Ascending aorta (tissue), 2 donors: ENCODE measurements around the gene OR4F15. TPM values are rescaled to one million over a fixed set of nuclear protein-coding genes. Genes with fewer than 3 reads are reported as not detected.
"Not testable (repeated sequence)": the region's sequence is repeated elsewhere in the genome, so short reads cannot be mapped to it uniquely, and the experiment has no call there.

Experiments
- DNase-seq, 2 donors: peaks; one replicate each; pipeline ENCODE4 v3.0.0-alpha.2; 2019; ENCODE audit warnings: low spot score in 2 of 2
- H3K27ac ChIP-seq, 2 donors: fragments of 200-600 bp; sonication (generic); one replicate each; pipeline ENCODE4 v1.5.1; 2016 to 2017; ENCODE audit warnings: mild to moderate bottlenecking in 1 of 2
- H3K27me3 ChIP-seq: fragments of 200-600 bp; sonication (generic); one replicate; pipeline ENCODE4 v1.5.1; 2017
- H3K36me3 ChIP-seq, 2 donors: fragments of 200-600 bp; sonication (generic); one replicate each; pipeline ENCODE4 v1.5.1; 2016
- H3K4me1 ChIP-seq, 2 donors: fragments of 200-600 bp; sonication (generic); one replicate each; pipeline ENCODE4 v1.5.1; 2016 to 2017; ENCODE audit warnings: mild to moderate bottlenecking in 1 of 2
- H3K4me3 ChIP-seq, 2 donors: fragments of 200-600 bp; sonication (generic); one replicate each; pipeline ENCODE4 v1.5.1; 2016 to 2017; ENCODE audit warnings: mild to moderate bottlenecking in 1 of 2
- H3K9me3 ChIP-seq, 2 donors: fragments of 200-600 bp; sonication (generic); one replicate each; pipeline ENCODE4 v1.5.1; 2016
- CTCF ChIP-seq, 3 experiments: fragments of 200-600 bp in 2 of 3; fragments of 450-650 bp in 1 of 3; sonication (generic) in 2 of 3; IDR thresholded peaks; one replicate each; pipeline ENCODE4 v1.5.1; 2016 to 2019; ENCODE audit warnings: antibody characterized with exemption in 3 of 3, mild to moderate bottlenecking in 1 of 3, moderate library complexity in 1 of 3
- intact Hi-C: fragments of 100-400 bp; cut with DNase I; formaldehyde crosslinking; loops from one replicate; pipeline ENCODE4 v1.15.1; 2023
- total RNA-seq: library from RNA; depleted of rRNA; stranded (reverse); fragments of >200 nt; gene quantifications from one replicate; pipeline ENCODE4 v1.1.0, GENCODE V29; 2016

The OR4F15 gene
- total RNA-seq, 1 donor from 2014 or later, result not detected

- Histone ChIP-seq H3K27ac (no peak overlapping the region), H3K4me3 (no peak overlapping the region), H3K27me3 (no peaks in the 10 kb centered on the region), H3K9me3 (no peaks in the 10 kb centered on the region), H3K4me1 (no peaks in the 10 kb centered on the region), H3K36me3 (no peaks in the 10 kb centered on the region)
- TF ChIP-seq CTCF (IDR thresholded peaks at IDR 0.05), result no peak
- no peak for DNase-seq
- intact Hi-C loops, result no loop called here
Measured at GRCh38 chr15:101773496-101774100, 38.4 kb upstream of the OR4F15 start.

DNA sequence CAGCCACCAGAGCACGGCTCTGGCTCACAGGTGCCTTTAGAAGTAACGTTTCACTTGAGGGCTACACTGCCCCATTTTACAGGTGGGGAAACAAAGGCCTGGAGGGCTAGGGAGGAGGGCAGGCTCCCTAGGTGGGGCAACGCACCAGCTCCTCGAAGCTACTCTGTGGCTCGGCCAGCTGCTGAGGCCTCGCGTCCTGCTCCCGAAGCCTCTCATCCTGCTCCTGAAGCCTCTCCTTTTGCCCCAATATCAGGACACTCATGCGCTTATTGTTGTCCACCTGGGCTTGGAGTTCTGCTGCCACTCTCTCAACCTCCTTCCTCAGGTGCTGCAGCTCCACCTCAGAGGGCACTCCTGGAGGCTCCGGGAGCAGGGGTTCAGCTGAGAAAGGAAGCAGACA, 36.9 kb upstream of the OR4F15 start:
- intact Hi-C loops, result no loop called here
- no peak overlapping the region for H3K27ac ChIP-seq
- no peak for DNase-seq

DNA sequence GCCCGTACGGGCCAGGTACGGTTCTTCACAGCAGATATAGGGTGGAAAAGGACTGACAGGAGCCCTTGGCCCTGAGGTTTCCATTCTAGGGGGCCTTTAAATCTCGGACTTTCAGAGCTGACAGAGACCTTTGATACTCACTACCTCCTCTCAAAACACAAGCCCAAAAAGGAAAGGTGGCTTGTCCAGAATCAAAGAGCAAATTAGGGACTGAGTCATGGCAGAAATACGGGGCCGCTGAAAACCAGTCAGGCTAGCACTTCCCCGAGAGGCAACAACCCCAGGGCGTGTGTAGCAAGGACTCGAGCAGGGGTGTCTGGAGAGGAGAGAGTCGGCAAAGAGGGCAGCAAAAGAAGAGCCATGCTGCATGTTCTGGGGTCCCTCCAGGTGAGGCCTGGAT, 33.4 kb upstream of the OR4F15 start:
- H3K27ac ChIP-seq, H3K4me3 ChIP-seq, H3K27me3 ChIP-seq, H3K36me3 ChIP-seq, H3K9me3 ChIP-seq, H3K4me1 ChIP-seq, intact Hi-C loops, DNase-seq: not testable (repeated sequence)

More for the DNA sequence above, 36.9 kb upstream of the OR4F15 start:
- no peaks in the 10 kb centered on the region for H3K4me1 ChIP-seq
- no peak overlapping the region for H3K4me3 ChIP-seq
- H3K9me3 ChIP-seq, result no peaks in the 10 kb centered on the region
- no peaks in the 10 kb centered on the region for H3K27me3 ChIP-seq
- no peak for TF ChIP-seq CTCF (IDR thresholded peaks at IDR 0.05)
- no peaks in the 10 kb centered on the region for H3K36me3 ChIP-seq

GRCh38 chr15:101780225-101780624, 31.8 kb upstream of the OR4F15 start:
- H3K9me3 ChIP-seq, intact Hi-C loops, H3K4me1 ChIP-seq, DNase-seq, H3K36me3 ChIP-seq, H3K4me3 ChIP-seq, H3K27me3 ChIP-seq, H3K27ac ChIP-seq: not testable (repeated sequence)

- H3K4me3 ChIP-seq, result no peak overlapping the region
Measured at GRCh38 chr15:101781928-101782327, 30.1 kb upstream of the OR4F15 start.

DNA sequence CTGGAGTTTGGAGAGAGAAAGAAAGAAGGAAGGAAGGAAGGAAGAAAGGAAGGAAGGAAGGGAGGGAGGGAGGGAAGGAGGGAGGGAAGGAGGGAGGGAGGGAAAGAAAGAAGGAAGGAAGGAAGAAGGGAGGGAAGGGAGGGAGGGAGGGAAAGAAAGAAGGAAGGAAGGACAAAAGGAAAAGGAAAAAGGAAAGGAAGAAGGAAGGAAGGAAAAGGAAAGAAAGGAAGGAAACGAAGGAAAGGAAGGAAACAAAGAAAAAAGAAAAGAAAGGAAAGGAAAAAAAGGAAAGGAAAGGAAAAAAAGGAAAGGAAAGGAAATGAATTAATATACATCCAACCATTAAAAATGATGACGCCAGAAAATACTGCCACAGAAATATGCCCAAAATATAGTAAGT, 27.4 kb upstream of the OR4F15 start:
- Histone ChIP-seq H3K36me3 (no peaks in the 10 kb centered on the region), H3K27ac (no peak overlapping the region), H3K4me1 (no peaks in the 10 kb centered on the region), H3K27me3 (no peaks in the 10 kb centered on the region), H3K4me3 (no peak overlapping the region), H3K9me3 (no peaks in the 10 kb centered on the region)
- intact Hi-C loops, result no loop called here
- no peak for DNase-seq
- TF ChIP-seq CTCF (IDR thresholded peaks at IDR 0.05), result no peak

More at GRCh38 chr15:101781928-101782327, 30.1 kb upstream of the OR4F15 start:
- no peaks in the 10 kb centered on the region for H3K36me3 ChIP-seq
- TF ChIP-seq CTCF (IDR thresholded peaks at IDR 0.05), result no peak
- intact Hi-C loops, result no loop called here
- DNase-seq, result no peak
- H3K4me1 ChIP-seq, result no peaks in the 10 kb centered on the region
- H3K27ac ChIP-seq, result no peak overlapping the region
- no peaks in the 10 kb centered on the region for H3K9me3 ChIP-seq
- no peaks in the 10 kb centered on the region for H3K27me3 ChIP-seq

GRCh38 chr15:101786422-101786821, 25.6 kb upstream of the OR4F15 start:
- intact Hi-C loops, H3K4me1 ChIP-seq, DNase-seq, H3K27ac ChIP-seq, H3K36me3 ChIP-seq, H3K4me3 ChIP-seq, H3K9me3 ChIP-seq, H3K27me3 ChIP-seq: not testable (repeated sequence)

DNA sequence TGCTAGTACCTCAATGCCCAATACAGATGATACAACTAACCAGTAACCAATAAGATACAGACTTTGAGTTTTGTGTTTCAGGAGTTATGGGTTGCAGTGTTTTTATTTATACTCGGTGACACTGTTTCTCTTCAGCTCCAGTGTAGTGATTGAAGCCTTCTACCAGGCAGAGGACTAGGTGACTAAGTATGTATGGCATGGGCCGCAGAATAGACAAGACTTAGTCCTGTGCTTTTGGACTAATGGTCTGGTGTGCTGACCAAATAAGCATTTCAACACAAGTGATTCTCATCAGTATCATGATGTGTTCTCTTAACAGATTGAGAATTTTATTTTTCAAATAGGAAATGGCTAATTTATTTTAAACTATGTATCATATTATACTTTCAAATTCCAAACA, 24.0 kb upstream of the OR4F15 start:
- H3K4me3 ChIP-seq, H3K27me3 ChIP-seq, H3K27ac ChIP-seq, intact Hi-C loops, DNase-seq, H3K9me3 ChIP-seq, H3K36me3 ChIP-seq, H3K4me1 ChIP-seq: not testable (repeated sequence)

GRCh38 chr15:101788503-101789269, 23.3 kb upstream of the OR4F15 start:
- H3K4me1 ChIP-seq, DNase-seq, H3K27ac ChIP-seq, H3K27me3 ChIP-seq, H3K9me3 ChIP-seq, H3K36me3 ChIP-seq, H3K4me3 ChIP-seq, intact Hi-C loops: not testable (repeated sequence)

- DNase-seq, H3K36me3 ChIP-seq, H3K9me3 ChIP-seq, H3K27ac ChIP-seq, H3K27me3 ChIP-seq, H3K4me3 ChIP-seq, H3K4me1 ChIP-seq, intact Hi-C loops: not testable (repeated sequence)
Measured at GRCh38 chr15:101790748-101791147, 21.3 kb upstream of the OR4F15 start.
